Astrocyte (in vitro differentiated cells and primary cell): ENCODE results near the gene OPN3. TPM values are rescaled to one million over a fixed set of nuclear protein-coding genes. Genes with fewer than 3 reads are reported as not detected.

Experiments used
- DNase-seq: peaks from one replicate; pipeline ENCODE4 v3.0.0-alpha.2; 2010; ENCODE audit warnings: low read depth
- FAIRE-seq: peaks from 2 replicates; lab custom pipeline; 2011; peaks lifted over from hg19 to GRCh38; lab: Jason Lieb, UNC
- H2AFZ ChIP-seq: 2 replicates; pipeline ENCODE4 v1.6.0; 2012; ENCODE audit warnings: low read depth, low read length, inconsistent platforms
- H3K27ac ChIP-seq: 2 replicates; pipeline ENCODE4 v1.5.1; 2011; ENCODE audit warnings: low read depth, low read length, inconsistent platforms
- H3K27me3 ChIP-seq: 2 replicates; pipeline ENCODE4 v1.6.0; 2011; ENCODE audit warnings: low read length, inconsistent platforms; ENCODE audit not compliant: insufficient read depth
- H3K36me3 ChIP-seq: 2 replicates; pipeline ENCODE4 v1.5.1; 2011; ENCODE audit warnings: low read length, inconsistent platforms; ENCODE audit not compliant: insufficient read depth
- H3K4me1 ChIP-seq: 2 replicates; pipeline ENCODE4 v1.5.1; 2011; ENCODE audit warnings: low read length, inconsistent platforms; ENCODE audit not compliant: insufficient read depth
- H3K4me2 ChIP-seq: 2 replicates; pipeline ENCODE4 v1.6.0; 2012; ENCODE audit warnings: low read length, inconsistent platforms
- H3K4me3 ChIP-seq: 2 replicates; pipeline ENCODE4 v1.5.1; 2011; ENCODE audit warnings: low read depth, mild to moderate bottlenecking, low read length, inconsistent platforms; ENCODE audit not compliant: insufficient read depth
- H3K79me2 ChIP-seq: 2 replicates; pipeline ENCODE4 v1.6.0; 2012; ENCODE audit warnings: mild to moderate bottlenecking, low read length, inconsistent platforms; ENCODE audit not compliant: insufficient read depth
- H3K9ac ChIP-seq: 2 replicates; pipeline ENCODE4 v1.6.0; 2012; ENCODE audit warnings: mild to moderate bottlenecking, low read length, inconsistent platforms
- H3K9me3 ChIP-seq: 2 replicates; pipeline ENCODE4 v1.5.1; 2012; ENCODE audit warnings: low read depth, mild to moderate bottlenecking, low read length, inconsistent platforms; ENCODE audit not compliant: insufficient read depth
- H4K20me1 ChIP-seq: 2 replicates; pipeline ENCODE4 v1.6.0; 2012; ENCODE audit warnings: low read length, inconsistent platforms; ENCODE audit not compliant: insufficient read depth
- H3K27ac Mint-ChIP-seq: one replicate; pipeline ENCODE4 v1.8.0; 2021; ENCODE audit warnings: mild to moderate bottlenecking, mixed read lengths; ENCODE audit not compliant: unreplicated experiment
- H3K27me3 Mint-ChIP-seq: one replicate; pipeline ENCODE4 v1.8.0; 2021; ENCODE audit warnings: low read depth, mixed read lengths; ENCODE audit not compliant: unreplicated experiment
- H3K36me3 Mint-ChIP-seq: one replicate; pipeline ENCODE4 v1.8.0; 2021; ENCODE audit warnings: low read depth, mixed read lengths; ENCODE audit not compliant: unreplicated experiment
- H3K4me1 Mint-ChIP-seq: one replicate; pipeline ENCODE4 v1.8.0; 2021; ENCODE audit warnings: low read depth, mixed read lengths; ENCODE audit not compliant: unreplicated experiment
- H3K4me3 Mint-ChIP-seq: one replicate; pipeline ENCODE4 v1.8.0; 2021; ENCODE audit warnings: mild to moderate bottlenecking, moderate library complexity, mixed read lengths; ENCODE audit not compliant: unreplicated experiment
- H3K9me3 Mint-ChIP-seq: one replicate; pipeline ENCODE4 v1.8.0; 2021; ENCODE audit warnings: mild to moderate bottlenecking, mixed read lengths; ENCODE audit not compliant: unreplicated experiment
- EZH2 ChIP-seq: IDR thresholded peaks from 2 replicates; pipeline ENCODE4 v1.6.1; 2012; ENCODE audit warnings: mild to moderate bottlenecking, low read length, inconsistent platforms; ENCODE audit not compliant: insufficient read depth
- total RNA-seq: library from RNA; stranded (reverse); gene quantifications from 2 replicates; pipeline ENCODE4 v1.2.1, GENCODE V29; 2021
- TF ChIP-seq, protein P1 (sequence below): IDR thresholded peaks from 2 replicates; pipeline ENCODE4 v1.5.1; 2011; ENCODE audit warnings: low read depth, mild to moderate bottlenecking, inconsistent platforms, low read length, moderate library complexity; ENCODE audit not compliant: insufficient read depth

The OPN3 gene
- total RNA-seq, 1 donor from 2014 or later = 16.9 TPM

DNA sequence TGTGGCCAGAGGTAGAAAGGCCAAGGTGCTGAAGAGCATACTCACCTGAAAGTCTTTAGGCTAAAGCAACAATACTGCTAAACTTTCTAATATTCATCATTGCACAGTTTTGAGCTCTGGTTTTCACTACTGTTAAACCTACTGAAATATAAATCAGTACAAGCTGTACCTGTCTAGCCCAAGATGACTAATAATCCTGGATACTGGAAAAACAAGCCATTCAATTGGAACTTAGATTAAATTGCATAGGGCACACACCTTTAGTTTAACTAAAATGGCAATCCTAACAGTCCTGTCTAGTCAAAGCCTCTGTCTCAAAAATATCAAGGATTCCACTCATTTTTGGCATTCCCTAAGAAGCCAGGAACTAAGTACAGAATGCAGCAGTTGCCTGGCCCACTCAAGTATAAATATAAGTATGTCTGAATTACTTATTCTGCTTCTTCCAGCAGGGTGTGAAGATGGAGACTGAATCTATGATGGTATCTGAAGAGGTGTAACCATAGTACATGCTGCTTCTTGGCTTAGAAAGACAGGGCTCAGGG is 3.1 kb downstream of the OPN3 start:
- Histone ChIP-seq H3K79me2 (peaks cover 50% of the 10 kb centered on the region), H3K36me3 (peaks cover 12% of the 10 kb centered on the region)

DNA sequence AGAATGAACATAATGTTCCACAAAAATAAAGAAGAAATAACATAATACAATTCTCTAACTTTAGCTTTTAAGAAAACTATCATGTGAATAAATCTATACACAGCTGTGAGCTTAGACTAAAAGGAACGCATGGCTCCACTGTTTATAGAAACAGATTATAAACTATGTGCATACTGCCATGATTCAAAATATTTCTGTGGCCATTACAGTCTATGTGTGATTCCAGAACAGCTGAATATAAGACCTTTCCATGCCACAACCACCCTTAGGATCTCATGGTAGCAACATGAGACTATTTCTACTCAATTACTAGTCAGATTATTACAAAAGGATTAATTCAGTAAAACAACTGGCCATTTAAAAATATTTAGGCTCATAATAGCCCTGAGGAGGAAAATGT is 3.9 kb downstream of the OPN3 start:
- H3K9ac ChIP-seq = no peak overlapping the region
- DNase-seq (no peak), FAIRE-seq (no peak)
- Mint-ChIP-seq H3K9me3 (no peaks in the 10 kb centered on the region), H3K4me3 (peak overlapping the region; percentile 68), H3K4me1 (peaks cover 31% of the 10 kb centered on the region), H3K36me3 (peaks cover 2% of the 10 kb centered on the region), H3K27me3 (no peaks in the 10 kb centered on the region), H3K27ac (no peak overlapping the region)
- no peak overlapping the region for H3K27ac ChIP-seq
- peaks cover 11% of the 10 kb centered on the region for H3K4me1 ChIP-seq
- no peak overlapping the region for H3K4me2 ChIP-seq
- no peaks in the 10 kb centered on the region for H3K27me3 ChIP-seq
- H4K20me1 ChIP-seq = peaks cover 18% of the 10 kb centered on the region
- peaks cover 12% of the 10 kb centered on the region for H3K36me3 ChIP-seq
- no peak for TF ChIP-seq EZH2
- TF ChIP-seq, protein P1, sequence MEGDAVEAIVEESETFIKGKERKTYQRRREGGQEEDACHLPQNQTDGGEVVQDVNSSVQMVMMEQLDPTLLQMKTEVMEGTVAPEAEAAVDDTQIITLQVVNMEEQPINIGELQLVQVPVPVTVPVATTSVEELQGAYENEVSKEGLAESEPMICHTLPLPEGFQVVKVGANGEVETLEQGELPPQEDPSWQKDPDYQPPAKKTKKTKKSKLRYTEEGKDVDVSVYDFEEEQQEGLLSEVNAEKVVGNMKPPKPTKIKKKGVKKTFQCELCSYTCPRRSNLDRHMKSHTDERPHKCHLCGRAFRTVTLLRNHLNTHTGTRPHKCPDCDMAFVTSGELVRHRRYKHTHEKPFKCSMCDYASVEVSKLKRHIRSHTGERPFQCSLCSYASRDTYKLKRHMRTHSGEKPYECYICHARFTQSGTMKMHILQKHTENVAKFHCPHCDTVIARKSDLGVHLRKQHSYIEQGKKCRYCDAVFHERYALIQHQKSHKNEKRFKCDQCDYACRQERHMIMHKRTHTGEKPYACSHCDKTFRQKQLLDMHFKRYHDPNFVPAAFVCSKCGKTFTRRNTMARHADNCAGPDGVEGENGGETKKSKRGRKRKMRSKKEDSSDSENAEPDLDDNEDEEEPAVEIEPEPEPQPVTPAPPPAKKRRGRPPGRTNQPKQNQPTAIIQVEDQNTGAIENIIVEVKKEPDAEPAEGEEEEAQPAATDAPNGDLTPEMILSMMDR = no peak
- H3K79me2 ChIP-seq = peaks cover 50% of the 10 kb centered on the region
- H3K4me3 ChIP-seq = no peak overlapping the region
- H3K9me3 ChIP-seq = no peaks in the 10 kb centered on the region
- no peak overlapping the region for H2AFZ ChIP-seq

More for the DNA sequence above, 3.1 kb downstream of the OPN3 start:
- H3K36me3 Mint-ChIP-seq = peaks cover 1% of the 10 kb centered on the region
- peaks cover 35% of the 10 kb centered on the region for H3K4me1 Mint-ChIP-seq
- H3K4me3 ChIP-seq = no peak overlapping the region
- DNase-seq = peak; percentile 37
- H3K27me3 Mint-ChIP-seq = no peaks in the 10 kb centered on the region
- H3K27me3 ChIP-seq = no peaks in the 10 kb centered on the region
- peak overlapping the region; percentile 93 for H3K4me3 Mint-ChIP-seq
- H3K9ac ChIP-seq = no peak overlapping the region
- FAIRE-seq = no peak
- TF ChIP-seq, protein P1 = no peak
- no peak for TF ChIP-seq EZH2
- H4K20me1 ChIP-seq = peaks cover 18% of the 10 kb centered on the region
- H3K27ac Mint-ChIP-seq = no peak overlapping the region
- peaks cover 2% of the 10 kb centered on the region for H3K9me3 Mint-ChIP-seq
- H3K4me2 ChIP-seq = peak overlapping the region; percentile 94
- no peak overlapping the region for H2AFZ ChIP-seq
- peaks cover 15% of the 10 kb centered on the region for H3K4me1 ChIP-seq
- no peak overlapping the region for H3K27ac ChIP-seq
- no peaks in the 10 kb centered on the region for H3K9me3 ChIP-seq

DNA sequence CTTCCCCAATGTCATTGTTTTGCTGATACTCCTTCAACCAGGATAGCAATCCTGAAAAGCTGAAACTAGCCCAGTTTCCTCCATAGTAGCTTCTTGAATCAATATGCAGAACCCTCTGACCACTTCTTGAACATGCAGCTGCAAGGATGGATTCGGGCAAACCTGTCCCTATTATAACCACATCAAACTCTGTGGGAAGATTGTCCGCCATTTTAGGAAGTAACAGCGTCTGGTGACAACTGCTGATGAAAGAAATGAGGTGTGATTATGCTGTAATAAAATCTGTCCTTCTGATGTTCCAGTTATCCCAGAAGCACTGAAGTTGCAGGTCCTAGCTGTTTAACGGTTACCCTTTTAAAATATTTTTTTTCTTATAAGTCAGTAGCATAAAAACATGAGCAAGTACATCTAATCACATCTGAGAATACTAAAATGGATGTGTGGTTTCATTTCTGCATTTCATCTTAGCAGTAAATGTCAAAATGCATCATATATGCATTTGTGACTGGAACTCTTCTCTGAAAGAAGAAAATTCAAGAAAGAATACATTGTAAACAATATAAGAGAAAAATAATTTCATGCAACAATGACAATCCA is 4.5 kb downstream of the OPN3 start:
- Mint-ChIP-seq H3K27ac (no peak overlapping the region), H3K9me3 (no peaks in the 10 kb centered on the region), H3K36me3 (peaks cover 2% of the 10 kb centered on the region), H3K4me3 (no peak overlapping the region), H3K4me1 (peaks cover 27% of the 10 kb centered on the region), H3K27me3 (no peaks in the 10 kb centered on the region)
- H3K27me3 ChIP-seq = no peaks in the 10 kb centered on the region
- no peak for FAIRE-seq
- no peaks in the 10 kb centered on the region for H3K9me3 ChIP-seq
- H3K4me2 ChIP-seq = no peak overlapping the region
- peaks cover 12% of the 10 kb centered on the region for H3K36me3 ChIP-seq
- TF ChIP-seq, protein P1 = no peak
- no peak for TF ChIP-seq EZH2
- H4K20me1 ChIP-seq = peaks cover 18% of the 10 kb centered on the region
- H3K27ac ChIP-seq = no peak overlapping the region
- no peak overlapping the region for H2AFZ ChIP-seq
- peaks cover 50% of the 10 kb centered on the region for H3K79me2 ChIP-seq
- no peak for DNase-seq
- no peak overlapping the region for H3K9ac ChIP-seq
- no peak overlapping the region for H3K4me3 ChIP-seq
- H3K4me1 ChIP-seq = peaks cover 11% of the 10 kb centered on the region
